GM12878 (cell line): ENCODE data around the gene POGLUT3. TPM values are rescaled to one million over a fixed set of nuclear protein-coding genes. Genes with fewer than 3 reads are reported as not detected.

Experiments used
- ATF3 ChIP-seq: IDR thresholded peaks from 2 replicates; pipeline ENCODE4 v1.6.1; 2011; ENCODE audit warnings: low read depth, mild to moderate bottlenecking, low read length, moderate library complexity, borderline replicate concordance; ENCODE audit errors: extremely low read depth
- CUX1 ChIP-seq: IDR thresholded peaks from 2 replicates; pipeline ENCODE4 v1.6.1; 2012; ENCODE audit warnings: improper control_type of control experiment, low read depth, low read length; ENCODE audit not compliant: insufficient replicate concordance
- PML ChIP-seq: IDR thresholded peaks from 2 replicates; pipeline ENCODE4 v1.6.1; 2012; ENCODE audit warnings: low read length, inconsistent platforms
- RAD21 ChIP-seq: IDR thresholded peaks from 2 replicates; pipeline ENCODE4 v1.6.1; 2011; ENCODE audit warnings: mild to moderate bottlenecking, low read depth, low read length, moderate library complexity; ENCODE audit not compliant: insufficient read depth
- RAD51 ChIP-seq: fragments of 450-650 bp; IDR thresholded peaks from 2 replicates; pipeline ENCODE4 v1.6.1; 2016; ENCODE audit warnings: moderate library complexity, mild to moderate bottlenecking, inconsistent platforms
- SMC3 ChIP-seq: IDR thresholded peaks from 2 replicates; pipeline ENCODE4 v1.6.1; 2011; ENCODE audit warnings: low read length, improper control_type of control experiment, borderline replicate concordance
- STAT3 ChIP-seq: IDR thresholded peaks from 2 replicates; pipeline ENCODE4 v1.6.1; 2011; ENCODE audit warnings: low read depth, low read length, improper control_type of control experiment
- TAF1 ChIP-seq: IDR thresholded peaks from 2 replicates; pipeline ENCODE4 v1.6.1; 2011; ENCODE audit warnings: mild to moderate bottlenecking, low read depth, low read length, borderline replicate concordance
- ZBTB11 ChIP-seq: fragments of 450-650 bp; formaldehyde crosslinking; IDR thresholded peaks from 2 replicates; pipeline ENCODE4 v1.5.0; 2022; ENCODE audit warnings: mild to moderate bottlenecking, missing genetic modification characterization
- polyA plus RNA-seq, 11 experiments: library from polyadenylated mRNA; depleted of rRNA in 4 of 11; unstranded in 6 of 11; stranded (reverse) in 5 of 11; fragments of >200 nt; fragmentation: Nextera tagmentation in 4 of 11; fragmentation: Illumina TruSeq in 1 of 11; extraction: Ambion mirVana in 4 of 11; extraction: Trizol in 1 of 11; gene quantifications; 1 replicate in 1 of 11; 2 replicates in 10 of 11; pipeline versions ENCODE4 v1.2.1 to v1.2.3, GENCODE V29; 2011 to 2016; ENCODE audit warnings: inconsistent platforms in 2 of 11, missing spikeins in 2 of 11, low read depth in 1 of 11
- total RNA-seq, 4 experiments: library from RNA; depleted of rRNA in 3 of 4; stranded (reverse); fragments of >200 nt in 3 of 4; fragmentation: Illumina TruSeq in 1 of 4; extraction: Trizol in 1 of 4; gene quantifications; 2 replicates each; pipeline versions ENCODE4 v1.2.1 to v1.2.3, GENCODE V29; 2013 to 2021

The POGLUT3 gene
- total and polyA plus RNA-seq, 10 of the 15 experiments (the other 5 are each of a cell fraction or from before 2014, with no cell fraction given), result 3.7 to 21.5 (median 12.9) TPM

GRCh38 chr11:108501396-108501795 is 3.2 kb upstream of the POGLUT3 start (continued):
- no peak for TF ChIP-seq ZBTB11 (CRISPR knock-in tag)
- TF ChIP-seq CUX1, result no peak
- TF ChIP-seq TAF1, result no peak
- TF ChIP-seq STAT3, result no peak
- TF ChIP-seq RAD51, result no peak
- TF ChIP-seq SMC3, result no peak
- no peak for TF ChIP-seq RAD21
- no peak for TF ChIP-seq PML
- no peak for TF ChIP-seq ATF3
